Measurements from ENCODE around the gene STAG1.
A peak's percentile ranks its signal among the peaks of the same experiment; 100 is the strongest.
"Not testable (repeated sequence)": the region's sequence is repeated elsewhere in the genome, so short reads cannot be mapped to it uniquely, and the experiment has no call there.

STAG1 gene

GRCh38 chr3:136703429-136703828 is 48.7 kb downstream of the STAG1 start:
- no peak for DNase-seq (ENCODE audit: low read depth in 2 of 2)

- no peak for DNase-seq (ENCODE audit: low read depth in 2 of 2)
Observed at GRCh38 chr3:136699271-136699828, 52.8 kb downstream of the STAG1 start.

- DNase-seq (ENCODE audit: low read depth in 2 of 2) = no peak
Observed at GRCh38 chr3:136698361-136698760, 53.8 kb downstream of the STAG1 start.

- no peak for DNase-seq (ENCODE audit: low read depth in 2 of 2)
Observed at GRCh38 chr3:136696797-136697196, 55.4 kb downstream of the STAG1 start.

GRCh38 chr3:136694321-136694720 is 57.9 kb downstream of the STAG1 start:
- DNase-seq (ENCODE audit: low read depth in 2 of 2) = no peak

GRCh38 chr3:136690599-136690998 is 61.6 kb downstream of the STAG1 start:
- no peak for DNase-seq (ENCODE audit: low read depth in 2 of 2)

GRCh38 chr3:136685882-136686281 is 66.3 kb downstream of the STAG1 start:
- no peak for DNase-seq (ENCODE audit: low read depth in 2 of 2)

DNA sequence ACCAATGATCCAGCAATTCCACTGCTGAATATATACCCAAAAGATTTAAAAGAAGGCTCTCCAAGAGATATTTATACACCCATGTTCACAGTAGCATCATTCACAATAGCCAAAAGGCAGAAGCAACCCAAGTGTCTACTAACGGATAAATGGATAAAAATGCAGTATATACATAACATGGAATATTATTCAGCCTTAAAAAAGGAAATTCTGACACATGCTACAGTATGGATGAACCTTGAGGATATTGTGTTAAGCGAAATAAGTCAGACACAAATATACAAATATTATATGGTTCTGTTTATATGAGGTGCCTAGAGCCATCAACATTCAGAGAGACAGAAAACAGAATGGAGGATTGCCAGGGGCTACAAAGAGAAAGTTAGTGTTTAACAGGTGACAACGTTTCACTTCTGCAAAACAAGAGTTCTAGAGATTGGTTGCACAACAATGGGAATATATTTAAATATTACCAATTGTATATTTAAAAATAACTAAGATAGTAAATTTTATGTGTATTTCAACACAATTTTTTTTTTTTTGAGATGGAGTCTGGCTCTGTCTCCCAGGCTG is 69.4 kb downstream of the STAG1 start:
- DNase-seq (ENCODE audit: low read depth in 2 of 2) = no peak

GRCh38 chr3:136678981-136679380 is 73.2 kb downstream of the STAG1 start:
- peak in 1 of 2 experiments; percentile 3 for DNase-seq (ENCODE audit: low read depth in 2 of 2)

GRCh38 chr3:136676009-136676408 is 76.2 kb downstream of the STAG1 start:
- no peak for DNase-seq (ENCODE audit: low read depth in 2 of 2)

- DNase-seq (ENCODE audit: low read depth in 2 of 2) = no peak
Observed at GRCh38 chr3:136675150-136675858, 76.9 kb downstream of the STAG1 start.

- DNase-seq (ENCODE audit: low read depth in 2 of 2) = no peak
Observed at GRCh38 chr3:136672457-136672856, 79.7 kb downstream of the STAG1 start.

- peak in 1 of 2 experiments; percentile 1 for DNase-seq (ENCODE audit: low read depth in 2 of 2)
Observed at GRCh38 chr3:136671921-136672320, 80.3 kb downstream of the STAG1 start.

DNA sequence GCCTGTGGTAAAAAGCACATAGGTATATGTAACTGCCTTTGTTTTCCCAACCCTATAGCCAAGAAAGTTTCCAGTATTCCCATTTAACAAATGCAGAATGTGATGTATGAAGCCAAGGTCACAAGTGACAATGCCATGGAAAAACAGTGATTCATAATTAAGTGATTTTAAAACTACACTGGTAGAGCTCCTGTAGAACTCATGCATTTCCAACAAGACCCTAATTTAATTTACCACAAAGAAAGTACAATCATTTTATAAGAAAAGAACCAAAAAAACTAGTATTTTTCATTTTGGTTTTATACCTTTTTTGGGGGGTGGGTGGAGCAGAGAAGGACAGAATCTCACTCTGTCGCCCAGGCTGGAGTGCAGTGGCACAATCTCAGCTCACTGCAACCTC is 82.0 kb downstream of the STAG1 start:
- no peak for DNase-seq (ENCODE audit: low read depth in 2 of 2)

DNA sequence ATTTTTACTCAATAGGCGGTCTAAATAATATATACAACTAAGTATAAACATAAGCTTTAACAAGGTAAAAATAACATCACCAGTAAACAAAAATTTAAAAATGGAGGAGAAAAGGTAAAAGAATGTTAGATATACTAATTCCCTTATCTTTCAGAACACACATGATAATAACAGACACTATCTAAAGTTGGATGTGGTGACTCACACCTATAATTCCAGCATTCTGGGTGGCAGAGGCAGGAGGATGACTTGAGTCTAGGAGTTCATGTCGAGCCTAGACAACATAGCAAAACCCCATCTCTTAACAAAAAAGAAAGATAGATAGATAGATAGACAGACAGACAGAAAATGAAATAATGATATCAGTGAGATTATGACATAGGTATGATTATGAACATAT is 85.1 kb downstream of the STAG1 start:
- DNase-seq (ENCODE audit: low read depth in 2 of 2) = no peak

- DNase-seq (ENCODE audit: low read depth in 2 of 2) = not testable (repeated sequence)
Observed at GRCh38 chr3:136666301-136666700, 85.9 kb downstream of the STAG1 start.

DNA sequence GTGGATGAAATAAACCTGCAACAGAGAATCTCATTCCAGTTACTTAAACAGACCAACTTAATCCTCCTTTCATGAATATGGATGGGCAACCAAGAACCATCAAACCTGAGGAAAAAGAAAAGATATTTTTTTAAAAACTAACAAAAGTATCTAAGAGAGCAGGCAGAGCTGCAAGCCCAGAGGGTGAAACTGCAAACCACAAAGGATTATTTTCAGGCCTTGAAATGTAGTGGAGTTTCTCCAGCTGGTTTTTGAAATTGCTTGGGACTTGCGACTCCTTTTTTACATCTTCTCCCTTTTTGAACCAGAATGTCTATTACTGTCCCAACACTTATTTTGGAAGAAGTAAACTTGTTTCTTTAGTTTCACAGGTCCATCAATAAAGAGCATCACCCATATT is 87.4 kb downstream of the STAG1 start:
- no peak for DNase-seq (ENCODE audit: low read depth in 2 of 2)

- DNase-seq (ENCODE audit: low read depth in 2 of 2) = no peak
Observed at GRCh38 chr3:136661282-136661681, 90.9 kb downstream of the STAG1 start.

- peak; percentile 39 to 42 for DNase-seq (ENCODE audit: low read depth in 2 of 2)
Observed at GRCh38 chr3:136658946-136659682, 93.1 kb downstream of the STAG1 start.

DNA sequence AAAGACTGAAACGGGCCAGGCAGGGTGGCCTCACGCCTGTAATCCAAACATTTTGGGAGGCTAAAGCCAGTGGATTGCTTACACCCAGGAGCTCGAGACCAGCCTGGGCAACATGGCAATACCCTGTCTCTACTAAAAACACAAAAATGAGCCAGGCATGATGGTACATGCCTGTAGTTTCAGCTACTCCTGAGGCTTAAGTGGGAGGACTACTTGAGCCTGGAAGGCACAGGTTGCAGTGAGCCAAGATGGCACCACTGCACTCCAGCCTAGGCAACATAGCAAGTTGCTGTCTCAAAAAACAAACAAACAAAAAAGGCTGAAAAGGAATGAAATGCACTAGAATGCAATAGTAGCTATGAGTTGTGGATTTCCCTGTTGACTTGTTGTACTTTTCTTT is 94.7 kb downstream of the STAG1 start:
- no peak for DNase-seq (ENCODE audit: low read depth in 2 of 2)

DNA sequence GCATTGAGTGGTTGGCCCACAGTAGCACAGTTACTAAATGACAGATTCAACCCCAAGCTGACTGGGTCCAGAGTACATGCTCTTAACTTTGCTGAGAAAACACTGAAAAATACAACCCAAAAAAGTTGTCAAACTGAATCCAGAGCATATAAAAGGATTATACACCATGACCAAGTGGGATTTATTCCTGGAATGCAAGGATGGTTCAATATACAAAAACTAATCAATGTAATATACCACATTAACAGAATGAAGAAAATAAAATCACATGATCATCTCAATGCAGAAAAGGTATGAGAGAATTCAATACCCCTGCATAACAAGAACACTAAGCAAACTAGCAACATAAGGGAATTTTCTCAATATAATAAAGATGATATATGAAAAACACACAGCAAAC is 98.5 kb downstream of the STAG1 start:
- DNase-seq (ENCODE audit: low read depth in 2 of 2) = no peak

DNA sequence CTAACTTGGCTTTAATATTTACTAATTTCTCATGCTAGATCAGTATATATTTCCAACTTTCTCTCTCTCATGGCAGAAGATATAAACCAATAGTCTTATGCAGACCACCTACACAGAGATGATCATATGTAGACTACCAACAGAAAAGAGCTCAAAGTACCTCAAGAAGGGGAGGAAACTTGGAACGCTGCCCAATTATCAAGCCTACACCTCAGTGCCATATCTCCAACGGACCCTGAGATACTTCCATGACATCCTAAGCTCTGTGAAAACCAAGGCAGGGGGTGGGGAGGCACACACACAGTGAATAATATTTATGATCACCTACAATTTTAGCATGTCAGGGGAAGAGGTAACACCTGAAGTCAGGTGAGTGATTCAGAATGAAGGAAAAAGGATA is 100.6 kb downstream of the STAG1 start:
- no peak for DNase-seq (ENCODE audit: low read depth in 2 of 2)

- DNase-seq (ENCODE audit: low read depth in 2 of 2) = no peak
Observed at GRCh38 chr3:136650461-136650860, 101.7 kb downstream of the STAG1 start.
